Liver (tissue), 9 donors: ENCODE measurements around the gene IGF2R. TPM values are rescaled to one million over a fixed set of nuclear protein-coding genes. Genes with fewer than 3 reads are reported as not detected.

Experiments used
- DNase-seq: peaks from one replicate; pipeline ENCODE4 v3.0.0-alpha.2; 2017; ENCODE audit warnings: low spot score
- H3K27ac ChIP-seq, 2 donors: one replicate each; pipeline ENCODE4 v1.7.0; 2013; ENCODE audit warnings: inconsistent platforms in 2 of 2, low read length in 2 of 2, control low read depth in 1 of 2, low read depth in 1 of 2, mild to moderate bottlenecking in 1 of 2
- H3K27me3 ChIP-seq, 4 donors: one replicate each; pipeline versions ENCODE4 v1.6.1 to v1.7.0; 2013; ENCODE audit warnings: low read length in 3 of 4, inconsistent platforms in 1 of 4, mild to moderate bottlenecking in 1 of 4, moderate library complexity in 1 of 4; ENCODE audit not compliant: control insufficient read depth in 4 of 4, insufficient read depth in 4 of 4
- H3K36me3 ChIP-seq, 4 donors: one replicate each; pipeline versions ENCODE4 v1.6.1 to v1.7.0; 2013; ENCODE audit warnings: low read length in 3 of 4, mild to moderate bottlenecking in 3 of 4, low read depth in 1 of 4, moderate library complexity in 1 of 4; ENCODE audit not compliant: control insufficient read depth in 4 of 4, insufficient read depth in 3 of 4
- H3K4me1 ChIP-seq, 4 donors: one replicate each; pipeline versions ENCODE4 v1.6.1 to v1.7.0; 2013; ENCODE audit warnings: low read length in 3 of 4, mild to moderate bottlenecking in 3 of 4, moderate library complexity in 1 of 4; ENCODE audit not compliant: control insufficient read depth in 4 of 4, insufficient read depth in 4 of 4
- H3K4me3 ChIP-seq, 3 donors: one replicate each; pipeline versions ENCODE4 v1.6.1 to v1.7.0; 2013; ENCODE audit warnings: low read length in 3 of 3, control low read depth in 1 of 3, low read depth in 1 of 3, mild to moderate bottlenecking in 1 of 3
- H3K9ac ChIP-seq, 2 donors: one replicate each; pipeline ENCODE4 v1.7.0; 2013; ENCODE audit warnings: low read length in 2 of 2, mild to moderate bottlenecking in 2 of 2, moderate library complexity in 2 of 2, control low read depth in 1 of 2, low read depth in 1 of 2
- H3K9me3 ChIP-seq, 4 donors: one replicate each; pipeline versions ENCODE4 v1.6.1 to v1.7.0; 2013; ENCODE audit warnings: low read length in 3 of 4; ENCODE audit not compliant: control insufficient read depth in 4 of 4
- ATF3 ChIP-seq: IDR thresholded peaks from 2 replicates; pipeline ENCODE4 v1.6.1; 2016; ENCODE audit warnings: antibody characterized with exemption
- CTCF ChIP-seq: fragments of 150-350 bp; IDR thresholded peaks from 2 replicates; pipeline ENCODE4 v1.5.1; 2017; ENCODE audit warnings: improper control_type of control experiment, low read depth, low read length; ENCODE audit not compliant: missing input control
- EGR1 ChIP-seq, 2 donors: IDR thresholded peaks; 2 replicates each; pipeline ENCODE4 v1.6.1; 2016 to 2018; ENCODE audit warnings: antibody characterized with exemption in 2 of 2, low read depth in 2 of 2
- FOXA2 ChIP-seq: IDR thresholded peaks from 2 replicates; pipeline ENCODE4 v1.6.1; 2016; ENCODE audit warnings: antibody characterized with exemption
- GABPA ChIP-seq, 2 donors: IDR thresholded peaks in 1 of 2; conservative IDR thresholded peaks in 1 of 2; 2 replicates each; pipeline ENCODE4 v1.6.1; 2016; ENCODE audit warnings: antibody characterized with exemption in 2 of 2, mild to moderate bottlenecking in 1 of 2, moderate library complexity in 1 of 2
- HNF4A ChIP-seq, 2 donors: conservative IDR thresholded peaks; 2 replicates each; pipeline ENCODE4 v1.6.1; 2016; ENCODE audit warnings: antibody characterized with exemption in 2 of 2, mild to moderate bottlenecking in 2 of 2
- HNF4G ChIP-seq: IDR thresholded peaks from 2 replicates; pipeline ENCODE4 v1.6.1; 2016; ENCODE audit warnings: antibody characterized with exemption
- JUND ChIP-seq, 2 donors: IDR thresholded peaks; 2 replicates each; pipeline ENCODE4 v1.6.1; 2016; ENCODE audit warnings: antibody characterized with exemption in 2 of 2
- MAX ChIP-seq: IDR thresholded peaks from 2 replicates; pipeline ENCODE4 v1.6.1; 2016; ENCODE audit warnings: antibody characterized with exemption
- NR2F2 ChIP-seq: IDR thresholded peaks from 2 replicates; pipeline ENCODE4 v1.6.1; 2016; ENCODE audit warnings: antibody characterized with exemption
- RAD21 ChIP-seq, 2 donors: IDR thresholded peaks; 2 replicates each; pipeline ENCODE4 v1.6.1; 2016; ENCODE audit warnings: antibody characterized with exemption in 2 of 2, mild to moderate bottlenecking in 2 of 2
- REST ChIP-seq: IDR thresholded peaks from 2 replicates; pipeline ENCODE4 v1.6.1; 2016; ENCODE audit warnings: antibody characterized with exemption, mild to moderate bottlenecking
- RXRA ChIP-seq, 2 donors: IDR thresholded peaks; 2 replicates each; pipeline ENCODE4 v1.6.1; 2017 to 2018; ENCODE audit warnings: antibody characterized with exemption in 2 of 2, mild to moderate bottlenecking in 1 of 2
- YY1 ChIP-seq: IDR thresholded peaks from 2 replicates; pipeline ENCODE4 v1.6.1; 2016; ENCODE audit warnings: antibody characterized with exemption, mild to moderate bottlenecking
- WGBS: extraction: QIAGEN DNeasy Blood & Tissue Kit; methylation state at CpG from one replicate; pipeline ENCODE4 v1.1.7; 2013; 5-methylcytosine and 5-hydroxymethylcytosine counted together
- polyA plus RNA-seq, 2 donors: library from polyadenylated mRNA; stranded (reverse) in 1 of 2; unstranded in 1 of 2; fragments of 200-250 nt in 1 of 2; fragments of >200 nt in 1 of 2; fragmentation: Nextera tagmentation in 1 of 2; extraction: Ambion mirVana in 1 of 2; gene quantifications; one replicate each; pipeline versions ENCODE4 v1.2.1 to v1.2.3, GENCODE V29; 2013 to 2015
- total RNA-seq, 2 donors: library from RNA; depleted of rRNA; stranded (reverse); fragments of >200 nt; gene quantifications; one replicate each; pipeline ENCODE4 v1.2.3, GENCODE V29; 2014
- TF ChIP-seq, protein P1 (sequence below): IDR thresholded peaks from 2 replicates; pipeline ENCODE4 v1.6.1; 2016; ENCODE audit warnings: antibody characterized with exemption
- donor health status: healthy.
- donor health status: healthy.
- donor health status: healthy.
- donor health status: healthy.
- donor health status: healthy.

Gene IGF2R
- total and polyA plus RNA-seq, 4 donors = 16.6 to 84.9 (median 45.7) TPM

DNA sequence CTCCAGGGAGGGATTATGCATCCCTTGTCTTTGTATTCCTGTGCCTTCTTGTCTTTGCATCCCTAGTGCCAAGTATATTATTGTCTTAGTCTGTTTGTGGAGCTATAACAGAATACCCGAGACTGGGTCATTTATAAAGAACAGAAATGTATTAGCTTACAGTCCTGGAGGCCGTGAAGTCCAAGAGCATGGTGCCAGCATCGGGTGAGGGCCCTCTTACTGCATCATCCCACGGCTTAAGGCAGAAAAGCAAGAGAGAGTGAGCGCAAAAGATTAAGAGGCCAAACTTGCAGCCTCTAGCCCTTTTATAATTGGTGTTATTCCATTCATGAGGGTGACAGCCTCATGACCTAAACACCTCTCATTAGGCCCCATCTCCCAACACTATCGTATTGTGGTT is 8.4 kb upstream of the IGF2R start:
- no peak overlapping the region for H3K27ac ChIP-seq
- 96% methylated on average over 6 of the region's 6 CpGs for WGBS

More for the DNA sequence above, 8.4 kb upstream of the IGF2R start:
- Histone ChIP-seq H3K36me3 (no peaks in the 10 kb centered on the region), H3K27me3 (no peaks in the 10 kb centered on the region), H3K9me3 (no peaks in the 10 kb centered on the region), H3K4me1 (no peaks in the 10 kb centered on the region), H3K9ac (no peak overlapping the region), H3K4me3 (no peak overlapping the region)
- no peak for DNase-seq
- TF ChIP-seq GABPA (IDR thresholded peaks at IDR 0.05 in 1 of 2, conservative IDR thresholded peaks at IDR 0.05 in 1 of 2) (no peak), FOXA2 (no peak), HNF4A (conservative IDR thresholded peaks at IDR 0.05) (no peak), MAX (no peak), NR2F2 (no peak), HNF4G (no peak), EGR1 (IDR thresholded peaks at IDR 0.05; ENCODE audit: low read depth in 2 of 2) (no peak), ATF3 (no peak), YY1 (no peak), JUND (IDR thresholded peaks at IDR 0.05) (no peak), RXRA (IDR thresholded peaks at IDR 0.05) (no peak), CTCF (no peak), RAD21 (IDR thresholded peaks at IDR 0.05) (no peak), REST (no peak)
- TF ChIP-seq, protein P1, sequence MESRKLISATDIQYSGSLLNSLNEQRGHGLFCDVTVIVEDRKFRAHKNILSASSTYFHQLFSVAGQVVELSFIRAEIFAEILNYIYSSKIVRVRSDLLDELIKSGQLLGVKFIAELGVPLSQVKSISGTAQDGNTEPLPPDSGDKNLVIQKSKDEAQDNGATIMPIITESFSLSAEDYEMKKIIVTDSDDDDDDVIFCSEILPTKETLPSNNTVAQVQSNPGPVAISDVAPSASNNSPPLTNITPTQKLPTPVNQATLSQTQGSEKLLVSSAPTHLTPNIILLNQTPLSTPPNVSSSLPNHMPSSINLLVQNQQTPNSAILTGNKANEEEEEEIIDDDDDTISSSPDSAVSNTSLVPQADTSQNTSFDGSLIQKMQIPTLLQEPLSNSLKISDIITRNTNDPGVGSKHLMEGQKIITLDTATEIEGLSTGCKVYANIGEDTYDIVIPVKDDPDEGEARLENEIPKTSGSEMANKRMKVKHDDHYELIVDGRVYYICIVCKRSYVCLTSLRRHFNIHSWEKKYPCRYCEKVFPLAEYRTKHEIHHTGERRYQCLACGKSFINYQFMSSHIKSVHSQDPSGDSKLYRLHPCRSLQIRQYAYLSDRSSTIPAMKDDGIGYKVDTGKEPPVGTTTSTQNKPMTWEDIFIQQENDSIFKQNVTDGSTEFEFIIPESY = no peak
